GM19395 (cell line): Measurements from ENCODE around the gene ARHGEF25.
"Not testable (repeated sequence)": the region's sequence is repeated elsewhere in the genome, so short reads cannot be mapped to it uniquely, and the experiment has no call there.

Experiments
- ATAC-seq: cut with Tn5 transposase; IDR thresholded peaks from one replicate; pipeline ENCODE4 v1.9.1; 2021; ENCODE audit warnings: mild to moderate bottlenecking, moderate library complexity; ENCODE audit not compliant: unreplicated experiment

Gene ARHGEF25

DNA sequence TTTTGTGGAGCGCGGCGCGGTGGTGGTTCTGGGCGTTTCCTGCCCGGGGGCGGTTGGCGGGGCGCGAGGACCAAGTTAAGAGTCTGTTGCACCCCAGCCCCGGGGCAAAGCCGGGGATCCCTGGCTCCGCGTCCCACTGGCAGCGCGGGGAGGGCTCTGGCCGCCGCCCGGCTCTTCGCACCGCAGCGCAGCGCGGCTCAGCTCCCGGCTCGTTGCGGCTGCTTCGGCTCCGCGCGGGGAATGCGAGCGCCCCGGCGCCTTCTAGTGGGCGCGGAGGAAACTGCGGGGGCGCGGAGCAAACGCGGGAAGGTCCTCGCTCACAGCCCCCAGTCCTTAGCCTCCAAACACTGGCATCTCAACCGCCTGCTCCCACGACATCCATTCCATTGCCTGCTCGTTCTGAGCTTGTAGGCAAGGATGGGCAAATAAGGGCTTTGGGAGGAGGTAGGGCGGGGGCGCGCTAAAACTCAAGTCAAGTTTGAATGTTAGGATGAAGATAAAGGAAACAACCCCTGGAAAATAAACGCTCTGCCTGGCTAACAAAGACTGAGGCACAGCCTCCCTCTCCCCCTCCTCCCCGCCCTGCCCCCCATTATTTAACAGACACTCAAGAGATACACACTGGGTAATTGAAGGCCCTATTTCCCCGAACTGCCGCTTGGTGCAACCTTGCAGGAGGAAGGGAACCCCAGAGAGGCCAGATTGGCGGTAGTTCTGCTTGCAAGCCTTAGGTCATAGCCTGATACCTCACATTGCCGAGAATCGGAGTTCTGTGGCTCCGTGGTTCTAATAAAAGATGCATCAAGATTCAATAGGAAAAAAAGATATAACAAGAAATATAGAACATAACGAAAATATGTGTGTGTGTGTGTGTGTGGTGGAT, 22.0 kb downstream of the ARHGEF25 start, which contains the start of gene B4GALNT1:
Gene B4GALNT1, minus strand, starts transcription at position 244 of the 883 bp plus-strand sequence. CDS start 1,069 bp downstream, outside the sequence.
- ATAC-seq = peak; percentile 86

GRCh38 chr12:57636731-57637130, 25.5 kb downstream of the ARHGEF25 start:
- not testable (repeated sequence) for ATAC-seq

DNA sequence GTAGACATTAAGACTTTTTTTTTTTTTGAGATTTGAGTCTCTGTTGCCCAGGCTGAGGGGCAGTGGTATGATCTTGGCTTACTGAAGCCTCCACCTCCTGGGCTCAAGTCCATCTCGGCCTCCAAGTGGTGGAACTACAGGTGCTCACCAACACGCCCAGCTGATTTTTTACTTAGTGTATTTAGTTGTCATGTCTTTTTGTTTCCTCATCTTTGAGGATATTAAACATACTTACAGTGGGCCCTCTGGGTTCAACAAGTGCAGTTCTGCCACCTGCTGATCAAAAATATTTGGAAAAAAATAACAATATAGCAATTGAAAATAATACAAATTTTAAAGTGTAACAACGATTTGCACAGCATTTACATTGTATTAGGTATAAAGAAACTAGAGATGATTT, 26.1 kb downstream of the ARHGEF25 start:
- no peak for ATAC-seq

- ATAC-seq = no peak
These were observed 26.9 kb downstream of the ARHGEF25 start for GRCh38 chr12:57638096-57638495.

DNA sequence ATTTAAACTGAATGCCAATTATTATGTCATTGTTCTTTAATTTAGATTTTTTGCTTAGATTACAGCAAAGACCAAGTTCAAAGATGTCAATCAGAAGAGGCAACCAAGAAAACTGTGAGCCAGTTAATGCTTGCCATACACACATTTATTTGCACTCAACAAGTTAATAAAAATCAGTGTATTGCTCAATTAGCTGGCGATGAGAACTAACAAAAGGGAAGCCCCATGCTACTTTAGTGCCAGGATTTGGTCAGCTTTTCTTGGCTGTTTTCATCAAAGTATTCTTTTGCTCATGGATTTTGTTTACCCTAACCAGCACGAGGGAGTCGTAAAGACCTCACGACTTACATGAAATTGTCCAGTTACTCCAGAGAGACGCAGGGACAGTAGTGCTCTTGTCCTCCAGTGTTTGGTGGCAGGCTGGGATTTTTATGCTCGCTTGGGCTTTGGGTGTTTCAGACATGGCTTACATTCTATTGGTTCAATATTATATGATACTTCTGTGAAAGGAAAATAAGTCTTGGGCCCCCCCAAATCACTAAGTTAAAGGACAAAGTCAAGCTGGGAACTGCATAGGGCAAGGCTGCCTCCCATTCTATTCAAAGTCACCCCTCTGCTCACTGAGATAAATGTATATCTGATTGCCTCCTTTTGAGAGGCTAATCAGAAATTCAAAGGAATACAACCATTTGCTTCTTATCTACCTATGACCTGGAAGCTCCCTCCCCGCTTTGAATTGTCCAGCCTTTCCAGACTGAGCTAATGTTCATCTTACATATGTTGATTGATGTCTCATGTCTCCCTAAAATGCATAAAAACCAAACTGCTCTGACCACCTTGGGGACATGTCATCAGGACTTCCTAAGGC, 29.2 kb downstream of the ARHGEF25 start:
- ATAC-seq = no peak

- no peak for ATAC-seq
These were observed 30.6 kb downstream of the ARHGEF25 start for GRCh38 chr12:57641699-57642442.

- not testable (repeated sequence) for ATAC-seq
These were observed 34.9 kb downstream of the ARHGEF25 start for GRCh38 chr12:57645990-57646658.

DNA sequence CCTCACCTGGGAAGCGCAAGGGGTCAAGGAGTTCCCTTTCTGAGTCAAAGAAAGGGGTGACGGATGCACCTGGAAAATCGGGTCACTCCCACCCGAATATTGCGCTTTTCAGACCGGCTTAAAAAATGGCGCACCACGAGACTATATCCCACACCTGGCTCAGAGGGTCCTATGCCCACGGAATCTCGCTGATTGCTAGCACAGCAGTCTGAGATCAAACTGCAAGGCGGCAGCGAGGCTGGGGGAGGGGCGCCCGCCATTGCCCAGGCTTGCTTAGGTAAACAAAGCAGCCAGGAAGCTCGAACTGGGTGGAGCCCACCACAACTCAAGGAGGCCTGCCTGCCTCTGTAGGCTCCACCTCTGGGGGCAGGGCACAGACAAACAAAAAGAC, 35.4 kb downstream of the ARHGEF25 start:
- not testable (repeated sequence) for ATAC-seq

DNA sequence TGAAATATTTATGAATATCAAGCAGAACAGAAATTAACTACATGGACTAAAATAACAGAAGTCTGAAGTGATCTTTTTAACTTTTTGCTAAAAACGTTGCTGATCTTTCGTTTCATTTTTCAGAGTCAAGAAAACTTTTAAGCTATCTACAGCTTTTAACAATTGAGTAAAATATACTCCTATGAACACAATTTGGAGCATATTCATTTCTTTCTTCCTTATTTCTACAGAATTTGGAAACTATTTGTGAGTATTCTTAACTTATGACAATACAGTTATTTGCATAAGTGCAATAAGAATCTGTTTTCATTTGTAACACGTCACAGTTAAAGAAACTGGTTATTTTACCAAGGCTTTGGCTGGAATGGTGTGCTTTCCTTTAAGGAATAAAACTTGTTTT, 42.8 kb downstream of the ARHGEF25 start:
- no peak for ATAC-seq

DNA sequence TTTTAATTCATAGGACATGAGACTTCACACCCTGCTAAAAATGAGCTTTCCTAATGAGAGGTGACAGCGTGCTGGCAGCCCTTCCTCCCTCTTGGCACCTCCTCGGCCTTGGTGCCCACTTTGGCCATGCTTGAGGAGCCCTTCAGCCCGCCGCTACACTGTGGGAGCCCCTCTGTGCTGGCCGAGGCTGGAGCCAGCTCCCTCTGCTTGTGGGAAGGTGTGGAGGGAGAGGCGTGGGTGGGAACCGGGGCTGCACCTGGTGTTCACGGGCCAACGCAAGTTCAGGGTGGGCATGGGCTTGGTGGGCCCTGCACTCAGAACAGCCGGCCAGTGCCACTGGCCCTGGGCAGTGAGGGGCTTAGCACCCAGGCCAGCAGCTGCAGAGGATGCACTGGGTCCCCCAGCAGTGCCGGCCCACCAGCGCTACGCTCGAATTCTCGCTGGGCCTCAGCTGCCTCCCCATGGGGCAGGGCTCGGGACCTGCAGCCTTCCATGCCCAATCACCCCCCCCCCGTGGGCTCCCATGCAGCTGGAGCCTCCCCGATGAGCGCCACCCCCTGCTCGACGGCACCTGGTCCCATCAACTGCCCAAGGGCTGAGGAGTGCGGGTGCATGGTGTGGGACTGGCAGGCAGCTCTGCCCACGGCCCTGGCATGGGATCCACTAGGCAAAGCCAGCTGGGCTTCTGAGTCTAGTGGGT, 44.5 kb downstream of the ARHGEF25 start:
- ATAC-seq = no peak

DNA sequence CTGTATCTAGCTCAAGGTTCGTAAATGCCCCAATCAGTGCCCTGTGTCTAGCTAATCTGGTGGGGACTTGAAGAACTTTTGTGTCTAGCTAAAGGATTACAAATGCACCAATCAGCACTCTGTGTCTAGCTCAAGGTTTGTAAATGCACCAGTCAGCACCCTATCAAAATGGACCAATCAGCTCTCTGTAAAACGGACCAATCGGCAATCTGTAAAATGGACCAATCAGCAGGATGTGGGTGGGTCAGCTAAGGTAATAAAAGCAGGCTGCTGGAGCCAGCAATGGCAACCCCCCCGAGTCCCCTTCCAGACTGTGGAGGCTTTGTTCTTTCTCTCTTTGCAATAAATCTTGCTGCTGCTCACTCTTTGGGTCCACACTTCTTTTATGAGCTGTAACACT, 45.2 kb downstream of the ARHGEF25 start:
- ATAC-seq = not testable (repeated sequence)

DNA sequence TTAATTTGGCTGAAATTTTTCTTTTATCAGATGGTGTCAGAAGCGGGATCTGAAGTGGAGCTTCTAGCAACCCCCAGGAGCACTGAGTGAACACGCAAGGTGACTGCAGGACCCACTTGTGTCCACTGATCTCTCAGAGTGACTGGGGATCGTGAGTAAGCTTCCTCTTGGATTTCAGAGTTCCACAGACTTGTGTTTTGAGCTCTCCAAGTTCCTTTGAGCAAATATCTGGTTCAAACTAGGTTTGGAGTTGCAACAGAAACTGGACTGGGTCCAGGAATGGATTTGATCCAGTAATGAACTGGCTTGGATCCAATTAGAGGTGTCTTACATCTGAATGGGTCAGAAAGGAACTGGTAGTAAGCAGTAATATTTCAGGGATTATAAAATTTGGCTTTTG, 46.5 kb downstream of the ARHGEF25 start:
- ATAC-seq = no peak

DNA sequence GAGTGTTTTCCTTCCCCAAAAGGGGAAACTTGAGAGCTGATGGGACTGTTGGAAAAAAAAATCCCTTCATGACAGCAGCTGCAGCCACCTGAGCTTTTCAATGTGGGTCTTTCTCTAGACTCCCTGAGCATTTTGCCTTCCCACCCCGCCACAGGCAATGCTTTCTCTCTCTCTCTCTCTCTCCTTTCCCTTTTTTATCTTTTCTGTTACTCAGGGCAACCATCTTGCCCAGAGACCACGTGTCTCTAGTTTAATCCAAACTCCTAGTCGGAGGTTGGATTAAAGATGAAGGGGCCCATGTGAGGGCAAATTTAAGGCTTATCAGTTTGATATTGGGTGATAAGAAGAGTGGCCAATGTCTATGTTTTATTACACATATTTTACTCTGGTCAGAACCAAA, 47.7 kb downstream of the ARHGEF25 start:
- ATAC-seq = no peak

DNA sequence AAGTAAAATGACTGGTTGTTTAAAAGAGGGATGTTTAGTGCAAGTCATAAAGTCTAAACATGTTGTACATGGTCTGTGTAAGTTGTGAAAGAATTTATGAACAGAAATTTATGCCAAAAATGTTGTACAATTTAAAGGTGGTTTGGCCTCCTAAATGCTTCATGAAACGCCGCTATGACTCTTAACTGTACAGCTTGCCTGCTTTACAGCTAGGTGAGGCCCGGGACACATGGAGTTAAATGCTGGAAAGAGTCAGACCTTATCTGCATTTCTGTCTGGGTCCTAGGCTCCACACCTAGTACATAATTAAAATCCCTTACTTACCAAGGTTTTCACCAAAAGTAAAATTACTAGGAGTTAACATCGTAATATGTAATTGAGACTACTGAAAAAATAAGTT, 50.1 kb downstream of the ARHGEF25 start:
- no peak for ATAC-seq

DNA sequence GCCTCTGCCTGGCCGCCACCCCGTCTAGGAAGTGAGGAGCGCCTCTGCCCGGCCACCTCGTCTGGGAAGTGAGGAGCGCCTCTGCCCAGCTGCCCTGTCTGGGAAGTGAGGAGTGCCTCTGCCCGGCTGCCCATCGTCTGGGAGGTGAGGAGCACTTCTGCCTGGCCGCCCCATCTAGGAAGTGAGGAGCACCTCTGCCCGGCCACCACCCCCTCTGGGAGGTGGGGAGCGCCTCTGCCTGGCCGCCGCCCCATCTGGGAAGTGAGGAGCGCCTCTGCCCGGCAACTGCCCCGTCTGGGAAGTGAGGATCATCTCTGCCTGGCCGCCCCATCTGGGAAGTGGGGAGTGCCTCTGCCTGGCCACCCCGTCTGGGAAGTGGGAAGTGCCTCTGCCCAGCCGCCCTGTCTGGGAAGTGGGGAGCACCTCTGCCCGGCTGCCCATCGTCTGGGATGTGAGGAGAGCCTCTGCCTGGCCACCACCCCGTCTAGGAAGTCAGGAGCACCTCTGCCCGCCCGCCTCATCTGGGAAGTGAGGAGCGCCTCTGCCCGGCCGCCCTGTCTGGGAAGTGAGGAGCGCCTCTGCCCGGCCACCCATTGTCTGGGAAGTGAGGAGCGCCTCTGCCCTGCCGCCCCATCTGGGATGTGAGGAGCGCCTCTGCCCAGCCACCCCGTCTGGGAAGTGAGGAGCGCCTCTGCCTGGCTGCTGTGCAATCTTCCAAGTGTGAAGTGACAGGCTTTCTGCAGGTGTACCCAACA, 54.0 kb downstream of the ARHGEF25 start:
- not testable (repeated sequence) for ATAC-seq
